GM12878 (cell line): Measurements from ENCODE around the gene INHBC. TPM values are rescaled to one million over a fixed set of nuclear protein-coding genes. Genes with fewer than 3 reads are reported as not detected.

ENCODE experiments used
- BRCA1 ChIP-seq: IDR thresholded peaks from 2 replicates; pipeline ENCODE4 v1.6.1; 2011; ENCODE audit warnings: low read depth, low read length, improper control_type of control experiment
- CBFB ChIP-seq: IDR thresholded peaks from 2 replicates; pipeline ENCODE4 v1.6.1; 2016; ENCODE audit warnings: antibody characterized with exemption, low read depth
- CHD1 ChIP-seq: IDR thresholded peaks from 2 replicates; pipeline ENCODE4 v1.6.1; 2012; ENCODE audit warnings: low read depth, low read length, improper control_type of control experiment
- CHD4 ChIP-seq: fragments of 200-600 bp; sonication (generic); IDR thresholded peaks from 2 replicates; pipeline ENCODE4 v1.6.1; 2016; ENCODE audit warnings: mild to moderate bottlenecking
- CTCF ChIP-seq, 3 experiments: IDR thresholded peaks in 2 of 3; conservative IDR thresholded peaks in 1 of 3; 2 replicates each; pipeline ENCODE4 v1.5.1; 2011; ENCODE audit warnings: low read depth in 3 of 3, low read length in 3 of 3, mild to moderate bottlenecking in 3 of 3, control low read depth in 2 of 3, moderate library complexity in 2 of 3, inconsistent platforms in 1 of 3, mixed read lengths in 1 of 3; ENCODE audit not compliant: control insufficient read depth in 2 of 3, insufficient read depth in 1 of 3; ENCODE audit errors: extremely low read depth in 1 of 3
- HDGF ChIP-seq: fragments of 450-650 bp; IDR thresholded peaks from 2 replicates; pipeline ENCODE4 v1.6.1; 2016; ENCODE audit warnings: antibody characterized with exemption
- JUNB ChIP-seq: IDR thresholded peaks from 2 replicates; pipeline ENCODE4 v1.6.1; 2016; ENCODE audit warnings: antibody characterized with exemption, mild to moderate bottlenecking
- KLF5 ChIP-seq: fragments of 450-650 bp; IDR thresholded peaks from 2 replicates; pipeline ENCODE4 v1.6.1; 2014; ENCODE audit warnings: mild to moderate bottlenecking; ENCODE audit not compliant: partially characterized antibody
- MTA2 ChIP-seq: fragments of 450-650 bp; IDR thresholded peaks from 2 replicates; pipeline ENCODE4 v1.6.1; 2016; ENCODE audit warnings: low read depth, mild to moderate bottlenecking, moderate library complexity
- MXI1 ChIP-seq: fragments of 150-350 bp; IDR thresholded peaks from 2 replicates; pipeline ENCODE4 v1.6.1; 2011; ENCODE audit warnings: low read depth, mild to moderate bottlenecking, inconsistent platforms, low read length, improper control_type of control experiment
- PKNOX1 ChIP-seq: fragments of 450-650 bp; IDR thresholded peaks from 2 replicates; pipeline ENCODE4 v1.6.1; 2016; ENCODE audit warnings: mild to moderate bottlenecking
- POU2F2 ChIP-seq: IDR thresholded peaks from 3 replicates; pipeline ENCODE4 v1.6.1; 2011; ENCODE audit warnings: low read depth, mild to moderate bottlenecking, low read length, borderline replicate concordance
- ZNF274 ChIP-seq: IDR thresholded peaks from one replicate; pipeline ENCODE4 v1.8.0; 2011; ENCODE audit not compliant: insufficient read length, insufficient read depth
- ZSCAN29 ChIP-seq: fragments of 450-650 bp; IDR thresholded peaks from 2 replicates; pipeline ENCODE4 v1.6.1; 2017; ENCODE audit warnings: mild to moderate bottlenecking, moderate library complexity
- polyA plus RNA-seq, 11 experiments: library from polyadenylated mRNA; depleted of rRNA in 4 of 11; unstranded in 6 of 11; stranded (reverse) in 5 of 11; fragments of >200 nt; fragmentation: Nextera tagmentation in 4 of 11; fragmentation: Illumina TruSeq in 1 of 11; extraction: Ambion mirVana in 4 of 11; extraction: Trizol in 1 of 11; gene quantifications; 1 replicate in 1 of 11; 2 replicates in 10 of 11; pipeline versions ENCODE4 v1.2.1 to v1.2.3, GENCODE V29; 2011 to 2016; ENCODE audit warnings: inconsistent platforms in 2 of 11, missing spikeins in 2 of 11, low read depth in 1 of 11
- total RNA-seq, 4 experiments: library from RNA; depleted of rRNA in 3 of 4; stranded (reverse); fragments of >200 nt in 3 of 4; fragmentation: Illumina TruSeq in 1 of 4; extraction: Trizol in 1 of 4; gene quantifications; 2 replicates each; pipeline versions ENCODE4 v1.2.1 to v1.2.3, GENCODE V29; 2013 to 2021
- TF ChIP-seq, protein P1 (sequence below): fragments of 450-650 bp; IDR thresholded peaks from 2 replicates; pipeline ENCODE4 v1.6.1; 2017; ENCODE audit warnings: mild to moderate bottlenecking
- TF ChIP-seq, protein P2 (sequence below): fragments of 450-650 bp; formaldehyde crosslinking; IDR thresholded peaks from 2 replicates; pipeline ENCODE4 v1.4.0; 2020; ENCODE audit warnings: mild to moderate bottlenecking, moderate library complexity
- TF ChIP-seq, protein P3 (sequence below): fragments of 150-350 bp; IDR thresholded peaks from 2 replicates; pipeline ENCODE4 v1.6.1; 2016; ENCODE audit warnings: low read depth, low read length

Gene INHBC
- total and polyA plus RNA-seq, 10 of the 15 experiments (the other 5 are each of a cell fraction or from before 2014, with no cell fraction given), result 0.04 to 0.22 (median 0.13) TPM; not detected in 5

GRCh38 chr12:57430931-57431566 is 3.5 kb upstream of the INHBC start, which contains the start of gene R3HDM2 (continued):
- TF ChIP-seq ZSCAN29 (no peak), CHD1 (no peak), MTA2 (no peak), CBFB (no peak), KLF5 (no peak), ZNF274 (no peak), HDGF (no peak), MXI1 (no peak), JUNB (no peak), PKNOX1 (peak; percentile 72), CTCF (IDR thresholded peaks at IDR 0.05 in 2 of 3, conservative IDR thresholded peaks at IDR 0.05 in 1 of 3; ENCODE audit: control insufficient read depth in 2 of 3, extremely low read depth in 1 of 3, insufficient read depth in 1 of 3, low read depth in 3 of 3, low read length in 3 of 3) (no peak), BRCA1 (no peak), CHD4 (no peak), POU2F2 (peak; percentile 78)
- TF ChIP-seq, protein P1, sequence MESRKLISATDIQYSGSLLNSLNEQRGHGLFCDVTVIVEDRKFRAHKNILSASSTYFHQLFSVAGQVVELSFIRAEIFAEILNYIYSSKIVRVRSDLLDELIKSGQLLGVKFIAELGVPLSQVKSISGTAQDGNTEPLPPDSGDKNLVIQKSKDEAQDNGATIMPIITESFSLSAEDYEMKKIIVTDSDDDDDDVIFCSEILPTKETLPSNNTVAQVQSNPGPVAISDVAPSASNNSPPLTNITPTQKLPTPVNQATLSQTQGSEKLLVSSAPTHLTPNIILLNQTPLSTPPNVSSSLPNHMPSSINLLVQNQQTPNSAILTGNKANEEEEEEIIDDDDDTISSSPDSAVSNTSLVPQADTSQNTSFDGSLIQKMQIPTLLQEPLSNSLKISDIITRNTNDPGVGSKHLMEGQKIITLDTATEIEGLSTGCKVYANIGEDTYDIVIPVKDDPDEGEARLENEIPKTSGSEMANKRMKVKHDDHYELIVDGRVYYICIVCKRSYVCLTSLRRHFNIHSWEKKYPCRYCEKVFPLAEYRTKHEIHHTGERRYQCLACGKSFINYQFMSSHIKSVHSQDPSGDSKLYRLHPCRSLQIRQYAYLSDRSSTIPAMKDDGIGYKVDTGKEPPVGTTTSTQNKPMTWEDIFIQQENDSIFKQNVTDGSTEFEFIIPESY, result no peak
- TF ChIP-seq, protein P2, sequence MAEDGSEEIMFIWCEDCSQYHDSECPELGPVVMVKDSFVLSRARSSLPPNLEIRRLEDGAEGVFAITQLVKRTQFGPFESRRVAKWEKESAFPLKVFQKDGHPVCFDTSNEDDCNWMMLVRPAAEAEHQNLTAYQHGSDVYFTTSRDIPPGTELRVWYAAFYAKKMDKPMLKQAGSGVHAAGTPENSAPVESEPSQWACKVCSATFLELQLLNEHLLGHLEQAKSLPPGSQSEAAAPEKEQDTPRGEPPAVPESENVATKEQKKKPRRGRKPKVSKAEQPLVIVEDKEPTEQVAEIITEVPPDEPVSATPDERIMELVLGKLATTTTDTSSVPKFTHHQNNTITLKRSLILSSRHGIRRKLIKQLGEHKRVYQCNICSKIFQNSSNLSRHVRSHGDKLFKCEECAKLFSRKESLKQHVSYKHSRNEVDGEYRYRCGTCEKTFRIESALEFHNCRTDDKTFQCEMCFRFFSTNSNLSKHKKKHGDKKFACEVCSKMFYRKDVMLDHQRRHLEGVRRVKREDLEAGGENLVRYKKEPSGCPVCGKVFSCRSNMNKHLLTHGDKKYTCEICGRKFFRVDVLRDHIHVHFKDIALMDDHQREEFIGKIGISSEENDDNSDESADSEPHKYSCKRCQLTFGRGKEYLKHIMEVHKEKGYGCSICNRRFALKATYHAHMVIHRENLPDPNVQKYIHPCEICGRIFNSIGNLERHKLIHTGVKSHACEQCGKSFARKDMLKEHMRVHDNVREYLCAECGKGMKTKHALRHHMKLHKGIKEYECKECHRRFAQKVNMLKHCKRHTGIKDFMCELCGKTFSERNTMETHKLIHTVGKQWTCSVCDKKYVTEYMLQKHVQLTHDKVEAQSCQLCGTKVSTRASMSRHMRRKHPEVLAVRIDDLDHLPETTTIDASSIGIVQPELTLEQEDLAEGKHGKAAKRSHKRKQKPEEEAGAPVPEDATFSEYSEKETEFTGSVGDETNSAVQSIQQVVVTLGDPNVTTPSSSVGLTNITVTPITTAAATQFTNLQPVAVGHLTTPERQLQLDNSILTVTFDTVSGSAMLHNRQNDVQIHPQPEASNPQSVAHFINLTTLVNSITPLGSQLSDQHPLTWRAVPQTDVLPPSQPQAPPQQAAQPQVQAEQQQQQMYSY (CRISPR knock-in tag), result no peak
- TF ChIP-seq, protein P3, sequence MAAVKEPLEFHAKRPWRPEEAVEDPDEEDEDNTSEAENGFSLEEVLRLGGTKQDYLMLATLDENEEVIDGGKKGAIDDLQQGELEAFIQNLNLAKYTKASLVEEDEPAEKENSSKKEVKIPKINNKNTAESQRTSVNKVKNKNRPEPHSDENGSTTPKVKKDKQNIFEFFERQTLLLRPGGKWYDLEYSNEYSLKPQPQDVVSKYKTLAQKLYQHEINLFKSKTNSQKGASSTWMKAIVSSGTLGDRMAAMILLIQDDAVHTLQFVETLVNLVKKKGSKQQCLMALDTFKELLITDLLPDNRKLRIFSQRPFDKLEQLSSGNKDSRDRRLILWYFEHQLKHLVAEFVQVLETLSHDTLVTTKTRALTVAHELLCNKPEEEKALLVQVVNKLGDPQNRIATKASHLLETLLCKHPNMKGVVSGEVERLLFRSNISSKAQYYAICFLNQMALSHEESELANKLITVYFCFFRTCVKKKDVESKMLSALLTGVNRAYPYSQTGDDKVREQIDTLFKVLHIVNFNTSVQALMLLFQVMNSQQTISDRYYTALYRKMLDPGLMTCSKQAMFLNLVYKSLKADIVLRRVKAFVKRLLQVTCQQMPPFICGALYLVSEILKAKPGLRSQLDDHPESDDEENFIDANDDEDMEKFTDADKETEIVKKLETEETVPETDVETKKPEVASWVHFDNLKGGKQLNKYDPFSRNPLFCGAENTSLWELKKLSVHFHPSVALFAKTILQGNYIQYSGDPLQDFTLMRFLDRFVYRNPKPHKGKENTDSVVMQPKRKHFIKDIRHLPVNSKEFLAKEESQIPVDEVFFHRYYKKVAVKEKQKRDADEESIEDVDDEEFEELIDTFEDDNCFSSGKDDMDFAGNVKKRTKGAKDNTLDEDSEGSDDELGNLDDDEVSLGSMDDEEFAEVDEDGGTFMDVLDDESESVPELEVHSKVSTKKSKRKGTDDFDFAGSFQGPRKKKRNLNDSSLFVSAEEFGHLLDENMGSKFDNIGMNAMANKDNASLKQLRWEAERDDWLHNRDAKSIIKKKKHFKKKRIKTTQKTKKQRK, result no peak
